Stimulated activated naive CD4-positive, alpha-beta T cell treated with Interleukin-2 at 50 U/mL for 16 hours (primary cell): Measurements from ENCODE around the gene CCDC192.

Experiments used
- DNase-seq: peaks from one replicate; lab custom pipeline; 2025; lab: John Stamatoyannopoulos, UW

Gene CCDC192

GRCh38 chr5:127923804-127924570 lies 220.8 kb downstream of the CCDC192 start:
- no peak for DNase-seq

GRCh38 chr5:127924606-127925005 lies 221.4 kb downstream of the CCDC192 start:
- no peak for DNase-seq

GRCh38 chr5:127925916-127926315 lies 222.7 kb downstream of the CCDC192 start:
- DNase-seq, result no peak

DNA sequence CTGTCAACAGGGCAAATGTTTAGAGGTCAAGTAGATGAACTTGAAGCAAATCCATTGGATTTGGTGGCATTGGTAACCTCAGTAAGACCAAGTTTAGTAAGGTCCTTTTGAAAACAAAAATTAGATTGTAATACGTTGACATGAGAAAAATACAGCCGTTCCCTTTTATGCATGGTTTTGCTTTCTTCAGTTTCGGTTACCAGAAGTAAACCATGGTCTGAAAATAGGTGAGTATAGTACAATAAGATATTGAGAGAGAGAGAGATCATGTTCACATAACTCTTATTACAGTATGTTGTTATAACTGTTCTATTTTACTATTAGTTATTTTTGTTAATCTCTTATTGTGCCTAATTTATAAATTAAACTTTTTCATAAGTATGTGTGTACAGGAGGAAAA lies 223.8 kb downstream of the CCDC192 start:
- no peak for DNase-seq

DNA sequence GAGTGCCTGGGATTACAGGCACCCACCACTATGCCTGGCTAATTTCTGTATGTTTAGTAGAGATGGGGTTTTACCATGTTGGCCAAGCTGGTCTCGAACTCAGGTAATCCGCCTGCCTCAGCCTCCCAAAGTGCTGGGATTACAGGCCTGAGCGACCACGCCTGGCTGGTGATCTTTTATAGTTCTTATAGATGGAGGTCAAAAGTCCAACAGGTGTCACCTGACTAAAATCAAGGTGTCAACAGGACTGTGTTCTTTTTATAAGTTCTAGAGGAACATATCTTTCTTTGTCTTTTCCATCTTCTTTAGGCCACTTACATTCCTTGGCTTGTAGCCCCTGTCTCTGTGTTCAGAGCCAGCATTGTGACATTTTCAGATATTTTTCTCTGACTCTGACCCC lies 224.9 kb downstream of the CCDC192 start:
- DNase-seq, result no peak

GRCh38 chr5:127930311-127930710 lies 227.1 kb downstream of the CCDC192 start:
- no peak for DNase-seq

GRCh38 chr5:127931396-127931795 lies 228.2 kb downstream of the CCDC192 start:
- no peak for DNase-seq

DNA sequence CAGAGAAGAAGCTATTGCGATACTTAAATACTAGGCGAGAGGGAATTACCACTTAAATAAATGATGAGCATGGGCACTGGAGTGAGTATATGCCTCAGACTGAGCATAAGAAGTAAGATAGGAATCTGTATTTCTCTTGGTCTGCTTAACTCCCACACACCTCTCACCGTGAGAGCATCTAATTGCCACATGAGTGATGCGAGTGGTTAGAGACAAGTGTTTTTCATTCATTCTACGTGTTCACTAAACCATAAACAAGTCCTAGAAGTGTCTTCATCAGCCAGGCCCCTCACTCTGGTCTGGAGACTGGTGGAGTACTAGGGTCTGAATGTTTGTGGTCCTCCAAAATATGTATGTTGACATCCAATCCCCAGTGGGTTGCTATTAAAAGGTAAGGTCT lies 230.2 kb downstream of the CCDC192 start:
- no peak for DNase-seq

DNA sequence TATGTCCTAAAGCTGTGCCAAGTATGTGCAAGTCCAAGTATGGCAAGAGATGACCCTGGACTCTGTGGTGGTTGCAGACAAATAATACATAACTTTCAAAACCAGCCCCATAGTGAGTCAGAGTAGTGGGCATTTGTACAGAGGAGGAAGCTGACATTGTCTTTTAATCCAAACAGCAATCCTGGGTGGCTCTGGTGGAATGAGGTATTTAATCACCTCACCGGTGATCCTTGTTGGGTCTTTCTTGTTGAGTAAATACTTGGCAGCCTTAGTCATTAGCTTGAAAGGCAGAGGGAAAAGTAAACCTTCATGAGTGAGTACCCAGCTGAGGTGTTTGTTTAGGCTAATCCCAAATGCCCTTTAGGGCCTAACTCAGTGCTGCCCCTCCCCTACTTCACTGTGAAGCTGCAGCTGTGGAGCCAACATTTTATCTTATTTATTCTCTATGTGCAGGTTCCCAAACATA lies 231.6 kb downstream of the CCDC192 start:
- no peak for DNase-seq

- DNase-seq, result no peak
Measured at GRCh38 chr5:127935398-127935797, 232.2 kb downstream of the CCDC192 start.

- no peak for DNase-seq
Measured at GRCh38 chr5:127936439-127936972, 233.3 kb downstream of the CCDC192 start.

GRCh38 chr5:127938746-127939145 lies 235.6 kb downstream of the CCDC192 start:
- DNase-seq, result no peak

DNA sequence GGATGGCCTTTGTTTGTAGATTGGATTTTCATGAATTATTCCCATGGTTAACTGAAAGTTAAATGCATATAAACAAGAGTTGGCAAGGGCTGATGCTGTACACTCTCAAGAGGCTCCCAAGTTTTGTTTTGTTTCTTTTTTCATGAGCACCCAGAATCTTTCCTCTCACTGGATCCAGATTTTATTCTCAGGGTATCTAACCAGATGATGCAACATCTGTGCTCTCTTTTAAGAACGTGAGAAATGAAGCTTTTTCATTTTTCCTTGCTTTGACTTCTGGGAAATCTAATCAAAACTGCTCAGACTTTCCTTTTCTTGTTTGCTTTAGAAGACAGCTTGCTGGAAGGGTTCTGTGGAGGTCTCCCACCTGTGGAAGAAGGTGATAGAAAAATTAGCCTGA lies 237.7 kb downstream of the CCDC192 start:
- no peak for DNase-seq

DNA sequence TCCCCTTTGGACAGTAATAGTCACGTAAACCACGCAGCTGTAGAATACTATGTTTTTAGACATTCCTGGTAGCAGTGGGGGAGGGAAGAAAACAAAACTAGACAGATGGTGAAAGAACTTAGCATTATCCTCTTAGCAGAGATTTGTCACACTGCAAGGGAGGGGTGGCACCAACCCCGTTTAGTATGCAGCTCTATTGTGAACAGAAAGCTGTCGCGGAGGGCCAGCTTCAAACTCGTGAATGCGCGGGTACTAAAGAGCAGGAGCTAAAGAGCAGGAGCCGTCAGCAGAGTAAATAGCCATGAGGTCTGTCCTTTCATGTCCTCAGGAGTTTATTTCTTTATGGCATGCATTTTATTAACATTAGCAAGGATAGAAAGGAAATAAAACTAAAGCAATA lies 238.5 kb downstream of the CCDC192 start:
- DNase-seq, result no peak

GRCh38 chr5:127942246-127943060 lies 239.3 kb downstream of the CCDC192 start:
- DNase-seq, result no peak

GRCh38 chr5:127943061-127943371 lies 239.8 kb downstream of the CCDC192 start:
- DNase-seq, result no peak

DNA sequence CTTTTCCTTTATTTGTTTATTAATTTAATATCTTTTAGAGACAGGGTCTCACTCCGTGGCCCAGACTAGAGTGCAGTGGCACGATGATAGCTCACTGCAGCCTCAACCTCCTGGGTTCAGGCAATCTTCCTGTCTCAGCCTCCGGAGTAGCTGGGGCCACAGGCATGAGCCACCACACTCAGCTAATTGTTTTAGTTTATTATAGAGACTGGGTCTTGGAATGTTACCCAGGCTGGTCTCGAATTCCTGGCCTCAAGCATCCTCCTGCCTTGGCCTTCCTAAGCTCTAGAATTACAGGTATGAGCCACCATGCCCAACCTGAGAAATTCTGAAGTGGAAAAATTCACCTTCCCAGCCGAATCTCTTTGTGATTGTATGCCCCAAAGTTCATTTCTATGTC lies 240.9 kb downstream of the CCDC192 start:
- no peak for DNase-seq

- no peak for DNase-seq
Measured at GRCh38 chr5:127947941-127948340, 244.8 kb downstream of the CCDC192 start.

GRCh38 chr5:127950707-127951391 lies 247.7 kb downstream of the CCDC192 start:
- no peak for DNase-seq

GRCh38 chr5:127951791-127952190 lies 248.6 kb downstream of the CCDC192 start:
- DNase-seq, result no peak

DNA sequence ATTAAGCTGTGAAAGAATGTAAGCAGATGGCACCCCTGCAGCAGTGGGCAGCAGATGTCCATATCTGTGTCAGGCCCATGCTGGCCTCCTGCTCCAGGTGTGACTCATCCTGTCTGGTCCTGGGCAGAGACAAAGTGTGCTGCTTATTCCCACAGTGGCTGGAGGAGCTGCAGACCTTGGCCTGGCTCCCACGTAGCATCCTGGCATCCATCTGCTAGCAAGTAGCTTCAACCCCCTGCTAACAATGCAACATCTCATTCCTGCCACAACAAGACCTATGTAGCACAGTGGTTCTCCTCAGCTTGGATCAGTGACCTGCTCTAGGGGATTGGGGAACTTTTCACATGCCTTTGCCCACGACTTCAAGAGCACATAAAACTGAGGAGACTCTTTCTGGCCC lies 254.0 kb downstream of the CCDC192 start:
- DNase-seq, result no peak

- no peak for DNase-seq
Measured at GRCh38 chr5:127957701-127958239, 254.6 kb downstream of the CCDC192 start.
